ENCODE measurements around the gene MEGF10. TPM values are rescaled to one million over a fixed set of nuclear protein-coding genes. Genes with fewer than 3 reads are reported as not detected.

Gene MEGF10
- total and polyA plus RNA-seq, 2 of the 8 experiments (the other 6 are each of a cell fraction or from before 2014, with no cell fraction given) = 38.2 to 53.1 TPM

- Histone ChIP-seq H3K79me2 (ENCODE audit: control insufficient read depth in 1 of 2, insufficient read depth in 2 of 2, low read length in 2 of 2) (peaks cover 0 to 62% of the 10 kb centered on the region in 2 experiments; a peak in 3 of 4 replicates), H2BK15ac (ENCODE audit: low read length) (no peak overlapping the region), H2BK5ac (ENCODE audit: low read depth, low read length) (no peak overlapping the region), H3K9ac (replicated peaks in 1 of 4; ENCODE audit: extremely low read depth in 1 of 4, low read depth in 3 of 4, low read length in 3 of 4) (peak overlapping the region in 1 of 4 experiments; percentile 59; a peak in 1 of 7 replicates), H3K14ac (ENCODE audit: insufficient read length) (no peak overlapping the region), H2BK12ac (ENCODE audit: low read depth, low read length) (no peak overlapping the region), H3K4ac (replicated peaks; ENCODE audit: insufficient read length, low read depth, low read length) (no peak overlapping the region), H3K23me2 (ENCODE audit: low read depth, low read length) (peaks cover 13% of the 10 kb centered on the region), H4K20me1 (replicated peaks in 1 of 2; ENCODE audit: control insufficient read depth in 1 of 2, insufficient read depth in 2 of 2, low read length in 2 of 2) (no peaks in the 10 kb centered on the region), H3K23ac (ENCODE audit: insufficient read length) (no peak overlapping the region), H3K36me3 (ENCODE audit: control insufficient read depth in 2 of 4, insufficient read depth in 4 of 4, low read length in 3 of 4) (no peaks in the 10 kb centered on the region), H2BK20ac (ENCODE audit: low read length) (no peak overlapping the region), H4K91ac (replicated peaks; ENCODE audit: insufficient read length, low read length) (no peak overlapping the region), H2AFZ (ENCODE audit: low read length) (no peak overlapping the region), H3K56ac (replicated peaks; ENCODE audit: insufficient read length, low read depth, low read length) (no peak overlapping the region), H3K27me3 (replicated peaks in 1 of 4; ENCODE audit: control insufficient read depth in 3 of 4, extremely low read depth in 1 of 4, insufficient read depth in 3 of 4, low read length in 3 of 4) (no peaks in the 10 kb centered on the region), H3K79me1 (ENCODE audit: low read depth, low read length) (no peaks in the 10 kb centered on the region), H3K4me2 (ENCODE audit: insufficient read depth in 1 of 2, low read depth in 2 of 2, low read length in 2 of 2) (peak overlapping the region; percentile 85 to 86), H2BK120ac (replicated peaks; ENCODE audit: low read depth, low read length) (no peak overlapping the region), H2AK5ac (ENCODE audit: low read depth, low read length) (no peak overlapping the region), H3K4me1 (replicated peaks in 1 of 4; ENCODE audit: control insufficient read depth in 3 of 4, insufficient read depth in 4 of 4, low read length in 3 of 4) (peaks cover 1 to 21% (median 11%) of the 10 kb centered on the region in 4 experiments; a peak in 5 of 7 replicates), H3K27ac (ENCODE audit: low read depth, low read length) (no peak overlapping the region), H3K9me3 (ENCODE audit: insufficient read depth in 2 of 2, low read depth in 1 of 2, low read length in 1 of 2) (peaks cover 0 to 6% of the 10 kb centered on the region in 2 experiments; a peak in 1 of 4 replicates), H3K18ac (ENCODE audit: extremely low read depth, low read length) (no peak overlapping the region), H4K8ac (ENCODE audit: extremely low read depth, insufficient read depth, low read length) (no peak overlapping the region), H4K5ac (ENCODE audit: insufficient read length, low read depth, low read length) (no peak overlapping the region), H3K4me3 (ENCODE audit: extremely low read depth in 1 of 4, insufficient read depth in 2 of 4, low read depth in 3 of 4, low read length in 4 of 4) (peak overlapping the region; percentile 61 to 95 (median 92); a peak in 5 of 8 replicates)
- FAIRE-seq (no peak), DNase-seq (ENCODE audit: low read depth in 1 of 2, low spot score in 2 of 2) (no peak)
- 62% methylated on average over 2 of the region's 2 CpGs; no CpG with 5 or more reads in 1 of the 2 experiments for WGBS, 2 experiments (ENCODE audit: extremely low coverage in 1 of 2, insufficient coverage in 1 of 2, insufficient read length in 1 of 2, insufficient replicate concordance in 2 of 2, low coverage in 1 of 2, low lambda C conversion rate in 2 of 2, missing lambda C conversion rate in 1 of 2)
- ChIA-PET POLR2A (ENCODE audit: partially characterized antibody) (interaction anchor here (1.0 to 1.4 kb wide), 2 partner anchors 14 to 15 kb away, joined by 3 to 4 read pairs; no protein-coding TSS in a partner anchor), CTCF (ENCODE audit: partially characterized antibody) (interaction anchor here (0.6 to 3.0 kb wide), 10 partner anchors 11 to 219 kb away, joined by 3 to 17 read pairs (median 4); no protein-coding TSS in a partner anchor)
- TF ChIP-seq EZH2 (IDR thresholded peaks at IDR 0.05; ENCODE audit: low read depth, low read length, severe bottlenecking) (no peak), MAFK (IDR thresholded peaks at IDR 0.05; ENCODE audit: low read depth, low read length) (no peak), BCL11A (IDR thresholded peaks at IDR 0.05; ENCODE audit: low read depth in 2 of 2, low read length in 2 of 2) (no peak), EGR1 (IDR thresholded peaks at IDR 0.05; ENCODE audit: borderline replicate concordance, low read depth, low read length) (no peak), KDM5A (IDR thresholded peaks at IDR 0.05; ENCODE audit: low read length) (no peak), USF2 (IDR thresholded peaks at IDR 0.05; ENCODE audit: low read length) (no peak), TBP (IDR thresholded peaks at IDR 0.05; ENCODE audit: low read depth, low read length) (no peak), SAP30 (IDR thresholded peaks at IDR 0.05; ENCODE audit: insufficient read depth, insufficient replicate concordance, low read length) (no peak), SIRT6 (IDR thresholded peaks at IDR 0.05; ENCODE audit: low read length) (no peak), SP1 (IDR thresholded peaks at IDR 0.05; ENCODE audit: low read depth, low read length) (no peak)
These were observed 1.6 kb downstream of the MEGF10 start for GRCh38 chr5:127292030-127292735.

All from H1 (cell line).